ENCODE measurements around the gene PPP1R12C.
"Not testable (repeated sequence)": the region's sequence is repeated elsewhere in the genome, so short reads cannot be mapped to it uniquely, and the experiment has no call there.

Gene PPP1R12C

DNA sequence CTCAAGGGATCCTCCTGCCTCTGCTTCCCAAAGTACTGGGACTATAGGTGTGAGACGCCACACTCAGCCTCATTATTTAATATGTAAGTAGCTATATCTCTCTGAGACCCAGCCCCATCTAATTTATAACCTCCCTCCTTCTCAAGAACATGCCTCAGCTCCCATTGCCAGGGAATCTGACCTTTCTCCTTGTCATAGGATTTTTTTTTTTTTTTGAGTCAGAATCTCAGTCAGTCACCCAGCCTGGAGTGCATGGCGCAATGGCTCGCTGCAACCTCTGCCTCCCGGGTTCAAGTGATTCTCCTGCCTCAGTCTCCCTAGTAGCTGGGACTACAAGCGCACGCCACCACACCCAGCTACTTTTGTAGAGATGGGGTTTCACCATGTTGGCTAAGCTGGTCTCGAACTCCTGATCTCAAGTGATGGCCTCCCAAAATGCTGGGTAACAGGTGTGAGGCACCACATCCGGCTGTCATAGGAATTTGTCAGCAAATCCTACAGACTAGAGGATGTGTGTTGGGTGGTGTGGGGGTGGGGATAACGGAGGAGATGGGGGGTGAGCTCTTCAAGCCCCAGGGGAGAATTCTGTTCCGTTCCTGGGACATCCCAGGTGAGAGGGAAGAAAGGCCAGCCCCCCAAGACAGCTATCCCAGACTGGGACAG is 46.8 kb downstream of the PPP1R12C start:
- no peak for DNase-seq

DNA sequence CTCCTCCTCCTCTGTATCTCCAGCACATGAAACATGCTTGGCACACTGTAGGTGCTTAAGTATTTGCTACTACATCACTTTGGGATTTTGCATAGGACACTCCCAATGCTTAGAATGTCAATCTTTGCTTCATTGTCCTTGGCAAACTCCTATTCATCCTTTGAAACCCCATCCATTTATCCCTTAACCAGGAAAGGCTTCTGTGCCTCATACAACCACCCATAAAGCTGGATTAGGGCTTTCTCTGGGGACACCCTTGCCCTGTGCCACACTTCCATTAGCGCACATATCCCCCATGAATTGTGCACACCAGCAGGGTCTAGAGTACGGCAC is 47.6 kb downstream of the PPP1R12C start:
- no peak for DNase-seq

DNA sequence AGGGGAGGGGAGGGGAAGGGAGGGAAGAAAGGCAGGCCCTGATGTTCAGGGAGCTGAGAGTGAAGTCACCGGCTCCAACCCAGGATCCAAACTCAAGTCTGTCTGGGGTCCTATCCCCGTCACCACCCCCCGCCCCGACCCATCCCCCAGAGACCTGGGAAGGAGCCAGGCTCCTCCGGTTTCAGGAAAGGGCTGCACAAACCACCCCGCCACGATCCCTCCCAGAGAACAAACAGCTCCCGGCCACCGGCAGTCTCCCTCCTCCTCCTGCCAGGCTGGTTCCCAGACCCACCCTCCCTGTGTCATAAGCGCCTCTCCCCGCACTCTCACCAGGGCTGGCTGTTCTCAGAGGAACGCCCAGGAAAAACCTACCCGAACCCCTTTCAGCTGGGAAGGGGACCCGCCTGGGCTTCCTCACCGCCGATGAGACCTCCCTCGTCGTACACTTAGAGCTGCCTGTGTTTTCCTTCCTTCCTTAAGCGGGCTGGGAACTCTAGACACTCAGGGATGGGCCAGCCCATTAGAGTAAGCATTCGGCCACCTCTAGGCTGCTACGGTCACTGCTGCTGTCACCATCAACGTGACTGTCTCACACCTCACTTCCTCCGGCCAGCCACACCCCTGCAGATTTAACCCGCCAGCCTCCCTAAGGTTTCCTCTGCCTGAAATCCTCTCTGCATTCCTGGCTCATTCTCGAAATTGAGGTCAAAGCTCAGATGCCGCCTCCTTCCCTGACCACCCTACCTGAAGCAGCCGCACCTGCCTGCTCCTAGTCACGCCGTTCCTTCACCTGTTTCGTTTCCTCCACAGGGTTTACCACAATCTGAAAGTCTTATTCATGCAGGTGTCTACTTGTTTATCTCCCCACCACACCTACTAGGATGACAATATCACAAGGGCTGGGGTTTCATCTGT is 48.2 kb downstream of the PPP1R12C start:
- no peak for DNase-seq

DNA sequence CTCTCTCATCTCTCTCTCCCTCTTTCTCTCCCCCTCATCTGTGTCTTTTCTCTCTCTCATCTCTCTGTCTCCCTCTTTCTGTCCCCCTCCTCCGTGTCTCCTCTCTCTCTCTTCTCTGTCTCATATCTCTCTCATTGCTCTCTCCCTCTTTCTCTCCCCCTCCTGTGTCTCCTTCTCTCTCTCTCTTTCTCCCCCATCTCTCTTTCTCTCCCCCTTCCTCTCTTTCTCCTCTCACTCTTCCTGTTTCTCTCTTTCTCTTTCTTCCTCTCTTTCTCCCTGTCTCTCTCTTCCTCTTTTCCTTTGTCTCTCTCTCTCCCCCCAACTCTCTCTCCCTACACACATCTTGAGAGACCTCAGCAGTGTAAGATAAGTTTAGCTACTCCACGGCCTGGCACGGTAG is 49.6 kb downstream of the PPP1R12C start:
- no peak for DNase-seq

DNA sequence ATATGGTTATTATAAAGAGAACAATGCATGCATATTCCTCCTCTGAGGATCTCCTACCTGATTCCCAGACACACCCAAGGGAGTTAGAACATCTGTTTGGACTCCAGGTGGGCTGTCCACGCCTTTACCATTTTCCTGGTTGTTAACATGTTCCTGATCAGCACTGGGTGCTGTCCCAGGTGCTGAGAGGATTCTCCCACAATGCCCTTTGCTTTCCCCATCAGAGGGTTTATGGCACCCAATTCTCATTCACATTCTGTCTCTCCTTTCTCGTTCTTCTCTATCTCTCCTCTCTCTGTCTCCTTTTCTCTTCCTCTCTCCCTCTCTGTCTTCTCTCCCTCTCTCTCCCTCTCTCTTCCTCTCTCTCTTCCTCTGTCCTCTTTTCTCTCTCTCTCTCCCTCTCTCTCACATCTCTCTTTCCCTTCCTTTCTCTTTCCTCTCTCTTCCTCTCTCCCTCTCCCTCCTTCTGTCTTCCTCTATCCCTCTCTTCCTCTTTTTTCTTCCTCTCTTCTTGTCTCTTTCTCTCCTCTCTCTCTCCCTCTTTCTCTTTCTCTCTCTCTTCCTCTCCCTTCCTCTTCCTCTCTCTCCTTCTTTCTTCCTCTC is 51.2 kb downstream of the PPP1R12C start:
- no peak for DNase-seq

DNA sequence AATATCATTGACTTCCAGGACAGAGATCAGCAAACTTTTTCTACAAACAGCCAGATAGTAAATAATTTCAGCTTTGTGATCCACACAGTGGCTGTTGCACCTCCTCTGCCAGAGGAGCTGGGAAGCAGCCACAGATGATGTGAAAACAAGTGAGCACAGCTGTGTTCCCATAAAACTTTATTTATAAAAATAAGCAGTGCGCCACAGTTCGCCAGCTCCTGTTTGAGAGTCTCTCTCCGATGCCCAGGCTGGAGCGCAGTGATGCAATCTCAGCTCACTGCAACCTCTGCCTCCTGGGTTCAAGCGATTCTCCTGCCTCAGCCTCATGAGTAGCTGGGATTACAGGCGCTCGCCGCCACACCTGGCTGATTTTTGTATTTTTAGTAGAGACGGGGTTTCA is 51.9 kb downstream of the PPP1R12C start:
- DNase-seq, result not testable (repeated sequence)

DNA sequence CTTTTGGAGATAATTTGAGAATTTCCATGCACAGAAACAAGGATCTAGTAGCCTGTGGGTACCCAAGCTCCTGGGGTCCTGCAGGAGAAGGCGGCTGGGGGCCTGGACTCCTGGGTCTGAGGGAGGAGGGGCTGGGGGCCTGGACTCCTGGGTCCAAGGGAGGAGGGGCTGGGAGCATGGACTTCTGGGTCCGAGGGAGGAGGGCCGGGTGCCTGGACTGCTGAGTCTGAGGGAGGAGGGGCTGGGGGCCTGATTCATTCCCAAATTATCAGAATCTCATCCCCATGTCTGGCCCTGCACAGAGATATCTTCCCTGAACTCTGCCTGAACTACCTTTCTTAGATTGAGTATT is 54.0 kb downstream of the PPP1R12C start:
- no peak for DNase-seq

DNA sequence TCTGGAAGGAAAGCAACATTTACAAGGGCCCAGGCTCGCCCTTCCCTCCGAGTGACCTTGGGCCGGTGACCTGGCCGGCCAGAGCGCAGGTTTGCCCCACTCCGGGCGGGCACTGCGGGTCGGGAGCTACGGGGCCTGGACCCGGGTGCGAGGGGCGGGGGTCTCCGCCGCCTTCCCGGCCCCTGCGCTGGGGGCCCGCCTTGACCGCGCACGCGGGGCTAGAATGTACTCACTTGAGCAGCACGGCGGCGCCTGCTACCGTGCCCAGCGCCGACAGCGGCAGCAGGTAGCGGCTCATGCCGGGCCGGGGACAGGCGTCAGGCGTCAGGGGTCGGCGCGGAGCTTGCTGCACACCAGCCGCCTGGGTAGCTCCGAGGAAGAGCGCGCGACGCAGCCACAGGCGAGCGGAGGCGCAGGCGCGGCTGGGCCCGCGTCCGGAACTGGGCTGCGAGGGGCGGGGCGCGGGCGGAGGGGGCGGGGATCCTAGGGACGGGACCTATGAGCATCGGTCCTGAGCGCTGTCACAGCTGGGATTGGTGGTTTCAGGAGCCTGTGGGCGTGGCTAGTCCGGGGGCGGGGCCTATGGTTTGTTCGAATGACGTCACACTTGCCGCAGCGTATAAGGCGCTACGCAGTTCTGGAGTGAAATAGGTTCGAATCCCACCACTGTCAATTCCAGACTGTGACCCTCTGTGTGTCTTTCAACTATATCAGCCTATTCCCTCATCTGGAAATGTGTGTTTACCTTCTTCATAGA is 54.5 kb downstream of the PPP1R12C start, which contains the start of gene RDH13:
Gene RDH13, minus strand, starts transcription at position 414 of the 757 bp plus-strand sequence. Its CDS starts 116 bp downstream, at position 298.
- peak; percentile 97 for DNase-seq

DNA sequence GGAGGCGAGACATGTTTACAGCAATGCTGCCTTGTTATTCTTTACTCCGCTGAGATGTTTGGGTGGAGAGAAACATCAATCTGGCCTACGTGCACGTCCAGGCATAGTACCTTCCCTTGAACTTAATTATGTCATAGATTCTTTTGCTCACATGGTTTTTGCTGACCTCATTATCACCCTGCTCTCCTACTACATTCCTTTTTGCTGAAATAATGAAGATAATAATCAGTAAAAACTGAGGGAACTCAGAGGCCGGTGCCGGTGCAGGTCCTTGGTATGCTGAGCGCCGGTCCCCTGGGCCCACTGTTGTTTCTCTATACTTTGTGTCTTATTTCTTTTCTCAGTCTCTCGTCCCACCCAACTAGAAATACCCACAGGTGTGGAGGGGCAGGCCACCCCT is 57.1 kb downstream of the PPP1R12C start:
- DNase-seq, result not testable (repeated sequence)

DNA sequence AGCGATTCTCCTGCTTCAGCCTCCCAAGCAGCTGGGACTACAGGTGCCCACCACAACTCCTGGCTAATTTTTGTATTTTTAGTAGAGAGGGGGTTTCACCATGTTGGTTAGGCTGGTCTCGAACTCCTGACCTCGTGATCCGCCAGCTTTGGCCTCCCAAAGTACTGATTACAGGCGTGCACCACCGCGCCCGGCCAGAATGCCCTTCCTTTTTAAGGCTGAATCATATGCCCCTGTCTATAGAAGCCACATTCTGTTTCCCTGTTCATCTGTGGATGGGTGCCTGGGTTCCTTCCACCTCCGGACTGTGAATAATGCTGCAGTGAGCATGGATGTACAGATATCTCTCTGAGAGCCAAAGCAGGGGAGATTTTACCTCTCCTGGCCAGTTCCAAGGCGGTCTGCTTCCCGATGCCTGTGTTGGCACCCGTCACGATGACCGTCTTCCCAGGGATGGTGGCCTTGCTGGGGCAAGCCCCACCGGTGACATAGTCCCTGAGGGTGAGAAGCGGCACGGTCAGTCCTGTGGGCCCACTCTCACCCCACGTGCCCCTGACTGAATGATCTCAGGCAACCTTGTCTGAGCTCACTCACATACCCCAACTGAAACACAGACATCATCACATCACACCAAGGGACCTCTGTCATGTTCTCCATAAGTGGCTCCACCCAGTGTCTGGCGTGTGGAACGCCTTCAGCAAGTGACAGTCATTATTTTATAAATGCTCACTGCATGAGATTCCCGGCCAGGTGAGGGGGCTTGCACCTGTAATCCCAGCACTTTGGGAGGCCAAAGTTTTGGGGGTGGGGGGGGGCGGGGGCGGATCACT is 58.4 kb downstream of the PPP1R12C start:
- no peak for DNase-seq

DNA sequence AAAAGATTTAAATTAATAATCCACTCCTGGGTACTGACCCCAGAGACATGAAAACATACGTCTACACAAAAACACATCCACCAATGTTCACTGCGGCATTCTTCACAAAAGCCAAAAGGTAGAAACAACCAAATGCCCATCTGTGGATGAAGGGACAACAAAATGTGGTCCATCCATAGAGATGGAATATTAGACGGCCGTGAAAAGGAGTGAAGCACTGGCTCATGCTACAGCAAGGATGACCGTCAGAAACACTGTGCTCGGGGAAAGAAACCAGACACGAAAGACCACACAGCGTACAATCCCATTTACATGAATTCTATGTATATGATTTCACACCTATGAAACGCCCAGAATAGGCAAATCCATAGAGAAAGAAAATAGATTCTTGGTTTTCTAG is 60.6 kb downstream of the PPP1R12C start:
- no peak for DNase-seq

DNA sequence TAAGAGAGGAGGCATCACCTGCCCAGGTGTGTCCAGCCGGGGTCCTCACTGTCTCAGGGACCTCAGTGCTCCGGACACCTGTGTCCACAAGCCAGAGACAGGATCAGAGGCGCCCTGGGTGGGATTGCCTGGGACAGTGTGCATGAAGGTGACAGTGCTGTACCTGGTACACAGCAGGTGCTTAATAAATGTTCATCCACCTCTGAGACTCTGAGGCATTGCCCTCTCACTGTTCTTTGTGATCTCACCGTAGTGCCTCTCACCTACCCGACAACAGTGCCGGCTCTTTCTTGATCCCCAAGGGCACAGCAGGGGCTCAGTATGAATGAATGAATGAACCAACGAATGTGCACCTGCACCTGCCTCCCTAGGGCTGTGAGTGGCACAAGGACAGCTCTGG is 63.7 kb downstream of the PPP1R12C start:
- DNase-seq, result no peak

DNA sequence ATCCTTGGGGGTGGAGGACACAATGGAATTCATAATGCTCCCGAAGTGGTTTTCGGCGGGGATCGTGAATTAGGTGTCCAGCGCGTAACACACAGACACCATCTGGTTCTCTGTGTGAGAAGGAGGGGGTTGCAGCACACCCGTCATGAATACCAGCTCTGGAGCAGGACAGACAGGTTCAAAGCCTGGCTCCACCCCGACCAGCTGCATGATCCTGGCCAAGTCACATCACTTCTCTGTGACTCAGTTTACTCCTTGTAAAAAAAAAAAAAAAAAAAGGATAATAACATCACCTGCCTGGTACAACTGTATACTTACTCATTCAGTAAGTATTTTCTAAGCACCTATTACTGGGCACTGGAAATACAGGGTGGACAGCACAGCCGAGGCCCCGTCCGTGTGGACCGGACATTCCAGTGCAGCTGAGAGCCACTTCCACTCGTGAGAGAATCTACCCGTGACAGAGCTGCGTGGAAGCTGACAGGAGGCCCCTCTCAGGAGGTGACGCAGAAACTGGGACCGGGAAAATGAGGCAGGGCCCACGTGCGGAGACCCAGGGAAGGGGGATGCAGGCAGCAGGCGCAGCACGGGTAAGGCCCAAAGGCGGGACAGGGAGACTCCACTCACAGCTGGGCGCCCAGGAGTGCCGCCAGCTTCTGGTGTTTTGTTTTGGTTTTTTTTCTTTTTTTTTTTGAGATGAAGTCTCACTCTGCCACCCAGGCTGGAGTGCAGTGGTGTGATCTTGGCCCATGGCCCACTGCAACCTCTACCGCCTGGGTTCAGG is 66.5 kb downstream of the PPP1R12C start:
- no peak for DNase-seq

DNA sequence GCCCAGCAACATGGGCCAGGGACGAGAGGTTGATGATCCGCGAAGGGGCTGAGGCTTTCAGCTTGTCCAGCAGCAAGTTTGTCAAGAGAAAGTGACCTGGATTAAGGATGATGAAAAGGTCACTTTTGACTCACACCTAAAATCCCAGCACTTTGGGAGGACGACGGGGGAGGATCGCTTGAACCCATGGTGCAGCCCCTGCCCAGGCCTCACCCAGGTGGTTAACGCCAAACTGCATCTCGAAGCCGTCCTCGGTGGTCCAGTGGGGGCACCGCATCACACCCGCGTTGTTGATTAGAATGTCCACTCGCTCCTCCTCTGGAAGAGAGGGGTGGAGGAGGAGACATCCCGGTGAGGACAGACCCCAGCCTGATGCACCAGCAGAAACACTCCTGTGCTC is 69.0 kb downstream of the PPP1R12C start:
- no peak for DNase-seq

DNA sequence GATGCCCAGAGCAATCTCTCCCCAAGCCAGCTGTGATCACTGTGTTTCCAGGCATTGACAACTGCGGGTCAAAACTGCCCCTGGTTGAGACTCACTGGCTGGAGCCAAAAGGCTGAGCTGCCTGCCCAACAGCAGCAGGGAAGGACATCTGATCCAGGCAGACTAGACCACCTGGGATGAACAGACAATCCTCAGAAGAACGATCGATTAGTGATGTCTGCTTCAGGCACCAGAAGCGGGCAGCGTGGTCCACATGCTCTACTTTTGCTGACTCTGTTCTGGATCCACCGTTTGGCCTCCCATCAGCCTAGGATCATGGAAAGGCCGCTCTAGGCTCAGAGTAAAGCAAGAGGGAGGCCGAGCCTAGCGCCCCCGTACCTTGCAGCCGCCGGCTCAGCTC is 69.5 kb downstream of the PPP1R12C start:
- no peak for DNase-seq

DNA sequence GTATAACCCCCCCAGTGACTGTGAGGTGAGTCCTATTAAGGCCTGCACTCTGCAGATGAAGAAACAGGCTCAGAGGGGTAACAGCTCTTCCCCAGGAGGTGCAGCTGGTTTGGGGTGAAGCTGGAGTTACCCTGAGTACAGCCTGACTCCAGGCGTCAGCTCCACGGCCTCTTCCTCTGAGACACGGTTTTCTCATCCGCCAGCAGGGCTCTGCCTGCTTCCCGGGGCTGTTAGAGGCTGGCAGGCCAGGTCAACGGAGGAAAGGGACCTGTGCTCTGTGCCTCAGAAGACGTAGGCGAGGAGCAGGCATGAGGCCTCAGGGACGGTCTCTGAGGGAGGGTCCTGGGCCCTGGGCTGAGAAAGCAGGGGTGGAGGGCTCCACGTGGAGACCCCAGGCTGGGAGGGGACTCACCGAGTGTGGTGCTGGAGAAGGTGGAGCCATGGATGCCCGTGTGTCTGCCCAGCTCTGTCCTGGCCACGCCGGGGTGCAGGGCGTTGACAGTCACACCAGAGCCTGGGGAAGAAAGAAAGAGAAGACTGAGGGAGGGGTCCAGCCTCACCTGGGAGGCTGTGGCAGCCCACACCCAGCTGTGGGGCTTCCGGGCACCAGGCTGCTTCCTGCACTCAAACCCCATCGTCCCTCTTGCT is 70.3 kb downstream of the PPP1R12C start:
- DNase-seq, result no peak

DNA sequence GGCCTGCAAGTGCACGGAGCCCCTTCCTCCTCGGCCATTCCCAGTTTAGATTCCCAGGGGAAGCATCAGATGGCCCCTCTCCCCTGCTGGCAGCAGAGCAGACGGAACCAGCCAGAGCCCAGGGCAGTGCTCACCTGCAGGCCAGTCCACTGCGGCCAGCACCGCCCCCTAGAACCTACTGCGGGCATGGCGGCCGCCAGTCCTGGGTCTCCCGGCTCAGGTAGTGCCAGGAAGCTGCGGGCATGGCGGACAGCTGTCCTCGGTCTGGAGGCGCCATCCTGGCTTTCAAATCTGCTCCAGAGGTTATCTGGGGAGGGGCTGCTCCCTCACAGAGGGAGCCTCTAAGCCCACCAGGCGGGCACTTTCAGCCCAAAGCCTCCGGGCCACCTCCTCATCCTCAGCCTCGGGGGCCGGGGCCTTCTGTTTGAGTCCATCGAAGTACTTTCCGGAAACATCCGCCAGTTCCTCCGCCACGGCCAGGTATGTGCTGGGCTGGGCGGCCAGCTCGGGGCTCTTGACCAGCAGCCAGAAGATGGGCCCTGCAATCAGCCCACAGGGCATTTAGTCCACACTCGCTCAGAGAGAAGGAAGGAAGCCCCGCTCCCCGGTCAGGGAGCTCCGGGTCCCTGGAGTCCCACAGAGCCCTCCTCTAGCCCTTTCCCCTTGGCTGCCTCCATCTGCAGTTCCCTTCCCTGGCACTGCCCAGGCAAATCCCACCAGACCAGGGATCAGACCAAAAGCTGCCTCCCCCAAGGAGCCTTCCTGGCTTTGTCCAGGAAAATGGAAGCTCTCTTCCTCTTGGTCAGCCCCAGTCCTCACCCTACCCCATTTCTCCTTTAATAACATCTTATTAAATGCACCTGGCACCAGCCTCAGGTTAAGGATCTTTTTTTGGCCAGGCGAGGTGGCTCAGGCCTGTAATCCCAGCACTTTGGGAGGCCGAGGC is 72.4 kb downstream of the PPP1R12C start:
- DNase-seq, result no peak

DNA sequence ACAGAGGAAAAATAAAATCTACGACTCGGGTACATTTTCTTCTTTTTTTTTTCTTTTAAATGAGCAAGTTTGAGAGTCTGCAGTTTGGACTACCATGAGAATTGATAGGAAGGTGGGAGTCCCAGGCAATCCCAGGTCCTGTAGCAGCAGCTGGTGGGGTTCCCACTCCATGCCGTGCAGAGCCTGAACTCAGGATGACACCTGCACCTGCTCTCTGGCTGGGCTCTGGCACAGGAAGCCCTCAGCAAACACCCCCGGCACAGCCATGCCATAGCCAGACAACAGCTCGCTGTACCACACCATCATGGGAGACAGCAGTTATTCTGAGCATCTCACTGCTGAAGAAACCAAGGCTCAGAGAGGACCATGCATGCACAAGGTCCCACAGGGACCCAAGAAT is 73.2 kb downstream of the PPP1R12C start:
- no peak for DNase-seq

DNA sequence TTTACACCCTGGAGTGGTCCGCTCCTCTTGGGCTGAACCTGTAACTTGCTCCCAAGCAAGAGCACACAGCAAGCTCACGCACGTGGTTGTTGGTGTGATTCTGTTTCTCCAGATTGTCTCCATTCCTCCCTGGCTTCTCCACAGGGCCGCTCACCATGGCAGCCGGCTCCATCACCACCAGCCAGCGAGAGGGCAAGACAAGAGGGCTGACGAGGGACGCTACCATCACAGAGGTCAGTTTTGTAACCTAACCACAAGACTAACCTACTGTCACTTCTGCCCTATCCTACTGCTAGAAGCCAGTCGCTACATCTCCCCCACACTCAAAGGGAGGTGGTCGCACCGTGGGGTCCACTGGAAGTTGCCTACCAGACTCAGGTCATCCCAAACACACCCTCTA is 74.7 kb downstream of the PPP1R12C start:
- no peak for DNase-seq

DNA sequence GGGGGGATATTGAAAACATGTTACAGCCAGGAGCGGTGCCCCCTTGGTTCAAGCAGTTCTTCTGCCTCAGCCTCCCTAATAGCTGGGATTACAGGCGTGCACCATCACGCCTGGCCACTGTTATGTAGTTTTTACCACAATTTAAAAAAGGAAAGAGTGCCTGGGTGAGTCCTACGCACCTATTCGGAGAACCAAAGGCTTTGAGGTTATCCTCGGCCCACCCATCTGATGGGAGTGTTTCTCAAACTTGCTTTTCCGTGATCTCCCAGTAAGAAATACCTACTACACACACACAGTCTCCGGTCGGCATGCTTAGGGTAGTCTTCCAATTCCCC is 75.1 kb downstream of the PPP1R12C start:
- no peak for DNase-seq

Data from stimulated activated naive CD4-positive, alpha-beta T cell treated with Interleukin-2 at 50 U/mL for 16 hours (primary cell).